ENCODE results near the gene RHOF. TPM values are rescaled to one million over a fixed set of nuclear protein-coding genes. Genes with fewer than 3 reads are reported as not detected.

Gene RHOF
- total RNA-seq, 1 experiment from 2014 or later: 71.8 TPM

DNA sequence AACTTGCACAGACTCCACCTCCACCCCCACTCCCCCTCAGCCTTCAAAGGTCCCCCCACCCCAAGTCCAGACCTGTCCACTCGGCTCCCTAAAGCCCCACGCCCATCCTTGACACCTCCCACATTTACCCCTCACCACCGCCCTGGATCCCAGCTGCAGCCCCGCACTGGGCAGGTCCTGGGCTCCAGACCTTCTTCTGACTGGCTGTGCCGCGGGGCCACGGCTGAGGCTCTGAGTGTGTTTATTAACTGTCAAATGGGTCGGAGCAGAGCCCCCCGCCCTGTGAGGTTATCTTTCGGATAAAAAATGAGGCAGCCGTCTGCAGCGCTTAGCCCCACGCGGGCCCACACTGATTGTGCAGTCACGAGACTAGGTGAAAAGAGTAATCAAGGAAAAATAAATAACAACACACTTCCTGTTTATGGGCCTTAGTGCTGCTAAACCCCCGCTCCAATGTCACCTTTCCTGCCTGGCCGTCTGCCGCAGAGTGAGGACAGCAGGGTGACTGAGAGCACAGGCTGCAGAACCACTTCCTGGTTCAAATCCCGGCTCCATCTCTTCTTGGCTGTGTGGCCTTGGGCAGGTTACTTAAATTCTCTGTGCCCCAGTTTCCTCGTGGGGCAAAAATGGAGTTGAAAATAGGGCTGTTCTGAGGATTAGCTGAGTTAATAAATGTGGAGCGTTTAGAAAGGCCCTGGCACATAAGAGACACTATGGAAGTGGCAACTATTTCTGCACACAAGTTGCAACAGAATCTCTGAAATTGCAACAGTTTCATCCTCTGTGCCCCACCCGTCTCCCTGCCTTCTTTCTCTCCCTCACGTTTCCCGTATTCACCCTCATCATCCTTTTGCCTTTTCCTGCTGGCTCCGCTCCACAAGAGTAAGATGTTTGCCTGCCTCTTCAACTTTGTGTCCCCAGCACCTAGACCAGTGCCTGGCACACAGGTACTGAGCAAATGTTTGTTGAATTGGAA is 19.7 kb upstream of the RHOF start:
- Histone ChIP-seq H3K9me3 (ENCODE audit: control insufficient read depth, insufficient read depth, low read depth, low read length) (no peaks in the 10 kb centered on the region), H3K27ac (ENCODE audit: low read length) (peak overlapping the region; percentile 49), H3K4me1 (ENCODE audit: control insufficient read depth, insufficient read depth, low read length) (peaks cover 22% of the 10 kb centered on the region), H3K36me3 (ENCODE audit: control insufficient read depth, insufficient read depth, low read length) (peaks cover 13% of the 10 kb centered on the region), H3K4me3 (ENCODE audit: low read depth in 2 of 2, low read length in 2 of 2) (peak overlapping the region; percentile 59 to 82), H3K27me3 (ENCODE audit: control insufficient read depth, insufficient read depth, low read length) (no peaks in the 10 kb centered on the region)
- in situ Hi-C loops (cut with HindIII; ENCODE audit: low pct_unique_long_range_greater_than_20kb, low sequenced_read_pairs) (no loop called here), intact Hi-C loops (cut with micrococcal nuclease; ENCODE audit: unreplicated experiment) (no loop called here)
- DNase-seq (ENCODE audit: low read depth, low spot score): no peak
- ChIA-PET CTCF (interaction anchor here (3.0 kb wide), 1 partner anchor 18 kb away, joined by 72 read pairs; the partner anchor contains the start of gene RHOF), POLR2A (interaction anchor here (0.5 to 0.8 kb wide), 3 partner anchors 17 to 587 kb away, joined by 4 to 6 read pairs (median 4); no protein-coding TSS in a partner anchor)
- no TSS peak for BruUV-seq (replicated peaks)
- no peak for ATAC-seq
- TF ChIP-seq, protein P1, sequence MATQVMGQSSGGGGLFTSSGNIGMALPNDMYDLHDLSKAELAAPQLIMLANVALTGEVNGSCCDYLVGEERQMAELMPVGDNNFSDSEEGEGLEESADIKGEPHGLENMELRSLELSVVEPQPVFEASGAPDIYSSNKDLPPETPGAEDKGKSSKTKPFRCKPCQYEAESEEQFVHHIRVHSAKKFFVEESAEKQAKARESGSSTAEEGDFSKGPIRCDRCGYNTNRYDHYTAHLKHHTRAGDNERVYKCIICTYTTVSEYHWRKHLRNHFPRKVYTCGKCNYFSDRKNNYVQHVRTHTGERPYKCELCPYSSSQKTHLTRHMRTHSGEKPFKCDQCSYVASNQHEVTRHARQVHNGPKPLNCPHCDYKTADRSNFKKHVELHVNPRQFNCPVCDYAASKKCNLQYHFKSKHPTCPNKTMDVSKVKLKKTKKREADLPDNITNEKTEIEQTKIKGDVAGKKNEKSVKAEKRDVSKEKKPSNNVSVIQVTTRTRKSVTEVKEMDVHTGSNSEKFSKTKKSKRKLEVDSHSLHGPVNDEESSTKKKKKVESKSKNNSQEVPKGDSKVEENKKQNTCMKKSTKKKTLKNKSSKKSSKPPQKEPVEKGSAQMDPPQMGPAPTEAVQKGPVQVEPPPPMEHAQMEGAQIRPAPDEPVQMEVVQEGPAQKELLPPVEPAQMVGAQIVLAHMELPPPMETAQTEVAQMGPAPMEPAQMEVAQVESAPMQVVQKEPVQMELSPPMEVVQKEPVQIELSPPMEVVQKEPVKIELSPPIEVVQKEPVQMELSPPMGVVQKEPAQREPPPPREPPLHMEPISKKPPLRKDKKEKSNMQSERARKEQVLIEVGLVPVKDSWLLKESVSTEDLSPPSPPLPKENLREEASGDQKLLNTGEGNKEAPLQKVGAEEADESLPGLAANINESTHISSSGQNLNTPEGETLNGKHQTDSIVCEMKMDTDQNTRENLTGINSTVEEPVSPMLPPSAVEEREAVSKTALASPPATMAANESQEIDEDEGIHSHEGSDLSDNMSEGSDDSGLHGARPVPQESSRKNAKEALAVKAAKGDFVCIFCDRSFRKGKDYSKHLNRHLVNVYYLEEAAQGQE (IDR thresholded peaks at IDR 0.05; ENCODE audit: insufficient read depth in 1 of 2, low read depth in 2 of 2, low read length in 1 of 2): no peak
- TF ChIP-seq, protein P2, sequence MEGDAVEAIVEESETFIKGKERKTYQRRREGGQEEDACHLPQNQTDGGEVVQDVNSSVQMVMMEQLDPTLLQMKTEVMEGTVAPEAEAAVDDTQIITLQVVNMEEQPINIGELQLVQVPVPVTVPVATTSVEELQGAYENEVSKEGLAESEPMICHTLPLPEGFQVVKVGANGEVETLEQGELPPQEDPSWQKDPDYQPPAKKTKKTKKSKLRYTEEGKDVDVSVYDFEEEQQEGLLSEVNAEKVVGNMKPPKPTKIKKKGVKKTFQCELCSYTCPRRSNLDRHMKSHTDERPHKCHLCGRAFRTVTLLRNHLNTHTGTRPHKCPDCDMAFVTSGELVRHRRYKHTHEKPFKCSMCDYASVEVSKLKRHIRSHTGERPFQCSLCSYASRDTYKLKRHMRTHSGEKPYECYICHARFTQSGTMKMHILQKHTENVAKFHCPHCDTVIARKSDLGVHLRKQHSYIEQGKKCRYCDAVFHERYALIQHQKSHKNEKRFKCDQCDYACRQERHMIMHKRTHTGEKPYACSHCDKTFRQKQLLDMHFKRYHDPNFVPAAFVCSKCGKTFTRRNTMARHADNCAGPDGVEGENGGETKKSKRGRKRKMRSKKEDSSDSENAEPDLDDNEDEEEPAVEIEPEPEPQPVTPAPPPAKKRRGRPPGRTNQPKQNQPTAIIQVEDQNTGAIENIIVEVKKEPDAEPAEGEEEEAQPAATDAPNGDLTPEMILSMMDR (IDR thresholded peaks at IDR 0.05): no peak
- TF ChIP-seq TCF7L2 (IDR thresholded peaks at IDR 0.05; ENCODE audit: low read depth, low read length): no peak
- TF ChIP-seq POLR2AphosphoS5 (IDR thresholded peaks at IDR 0.05; ENCODE audit: low read depth, low read length): no peak
- no peak for TF ChIP-seq SIN3A (IDR thresholded peaks at IDR 0.05; ENCODE audit: borderline replicate concordance, insufficient read depth, low read depth, low read length)

DNA sequence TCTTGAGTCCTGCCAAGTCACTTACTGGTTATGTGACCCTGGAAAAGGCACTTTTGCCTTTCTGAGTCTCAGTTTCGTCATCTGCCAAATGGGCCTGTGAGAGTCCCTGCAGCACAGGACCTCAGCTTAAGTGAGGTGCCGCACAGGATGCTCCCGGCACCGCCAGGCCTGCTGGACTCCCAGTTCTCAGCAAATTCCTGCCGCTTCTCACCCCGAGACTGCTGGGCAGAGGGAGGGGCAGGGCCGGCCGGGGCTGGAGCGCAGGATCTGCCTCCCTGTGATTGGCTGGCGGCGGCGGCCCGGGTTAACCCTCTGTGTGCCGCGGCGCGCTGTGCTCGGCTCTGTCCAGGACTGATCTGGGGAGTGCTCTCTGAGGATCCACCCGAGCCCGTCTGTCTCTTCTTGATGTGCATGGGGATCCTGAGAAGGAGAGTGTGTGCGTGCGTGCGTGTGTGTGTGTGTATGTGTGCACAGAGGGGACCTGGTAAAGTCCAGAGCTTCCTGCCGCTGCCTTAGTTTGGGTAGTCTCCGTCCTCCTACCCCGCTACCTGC is 18.9 kb upstream of the RHOF start:
- Histone ChIP-seq H3K4me1 (ENCODE audit: control insufficient read depth, insufficient read depth, low read length) (peaks cover 22% of the 10 kb centered on the region), H3K9me3 (ENCODE audit: control insufficient read depth, insufficient read depth, low read depth, low read length) (no peaks in the 10 kb centered on the region), H3K36me3 (ENCODE audit: control insufficient read depth, insufficient read depth, low read length) (peaks cover 12% of the 10 kb centered on the region), H3K4me3 (ENCODE audit: low read depth in 2 of 2, low read length in 2 of 2) (peak overlapping the region; percentile 59 to 82), H3K27me3 (ENCODE audit: control insufficient read depth, insufficient read depth, low read length) (no peaks in the 10 kb centered on the region), H3K27ac (ENCODE audit: low read length) (peak overlapping the region; percentile 76)
- in situ Hi-C loops (cut with HindIII; ENCODE audit: low pct_unique_long_range_greater_than_20kb, low sequenced_read_pairs): no loop called here
- no TSS peak for BruUV-seq (replicated peaks)
- DNase-seq (ENCODE audit: low read depth, low spot score): no peak
- POLR2A ChIA-PET: interaction anchor here (0.5 to 0.8 kb wide), 2 partner anchors 16 to 588 kb away, joined by 4 to 6 read pairs; no protein-coding TSS in a partner anchor
- intact Hi-C loops (cut with micrococcal nuclease; ENCODE audit: unreplicated experiment): no loop called here
- TF ChIP-seq SIN3A (IDR thresholded peaks at IDR 0.05; ENCODE audit: borderline replicate concordance, insufficient read depth, low read depth, low read length): no peak; the same call in 1 of the 2 replicates
- 0 out of 2 replicates have a peak, but pooled peaks have one; percentile 16 for TF ChIP-seq TCF7L2 (IDR thresholded peaks at IDR 0.05; ENCODE audit: low read depth, low read length)
- TF ChIP-seq, protein P1 (IDR thresholded peaks at IDR 0.05; ENCODE audit: insufficient read depth in 1 of 2, low read depth in 2 of 2, low read length in 1 of 2): no peak
- TF ChIP-seq POLR2AphosphoS5 (IDR thresholded peaks at IDR 0.05; ENCODE audit: low read depth, low read length): peak; percentile 8; the same call in 1 of the 2 replicates
- TF ChIP-seq, protein P2 (IDR thresholded peaks at IDR 0.05): no peak
- ATAC-seq: peak; percentile 82
- CTCF ChIA-PET: interaction anchor here (0.6 to 3.0 kb wide), 8 partner anchors 9 to 273 kb away, joined by 3 to 72 read pairs (median 4); partner anchors contain the start of gene RHOF
